Neuronal stem cell (in vitro differentiated cells): ENCODE measurements around the gene TUBGCP5.
A peak's percentile ranks its signal among the peaks of the same experiment; 100 is the strongest.

Source experiments
- DNase-seq: peaks from one replicate; pipeline ENCODE4 v3.0.0-alpha.2; 2013; ENCODE audit warnings: low spot score
- H2AFZ ChIP-seq: one replicate; pipeline ENCODE4 v1.6.1; 2013; ENCODE audit warnings: mild to moderate bottlenecking, low read length, inconsistent platforms
- H2AK5ac ChIP-seq: 2 replicates; pipeline ENCODE4 v1.6.1; 2013; ENCODE audit warnings: low read depth, mild to moderate bottlenecking, inconsistent platforms, low read length, moderate library complexity, mixed read lengths
- H2BK120ac ChIP-seq: 2 replicates; pipeline ENCODE4 v1.6.1; 2013; ENCODE audit warnings: low read depth, mild to moderate bottlenecking, inconsistent platforms, low read length, moderate library complexity, mixed read lengths
- H2BK12ac ChIP-seq: one replicate; pipeline ENCODE4 v1.6.1; 2013; ENCODE audit warnings: low read length, inconsistent platforms
- H2BK15ac ChIP-seq: 2 replicates; pipeline ENCODE4 v1.6.1; 2013; ENCODE audit warnings: mild to moderate bottlenecking, low read length, inconsistent platforms, mixed read lengths
- H2BK5ac ChIP-seq: one replicate; pipeline ENCODE4 v1.6.1; 2013; ENCODE audit warnings: inconsistent platforms, mild to moderate bottlenecking, low read length, moderate library complexity
- H3K14ac ChIP-seq: one replicate; pipeline ENCODE4 v1.6.1; 2013; ENCODE audit warnings: low read length, inconsistent platforms
- H3K18ac ChIP-seq: 2 replicates; pipeline ENCODE4 v1.6.1; 2013; ENCODE audit warnings: low read length, inconsistent platforms
- H3K23ac ChIP-seq: 2 replicates; pipeline ENCODE4 v1.6.1; 2013; ENCODE audit warnings: low read depth, mild to moderate bottlenecking, mixed read lengths, low read length, inconsistent platforms; ENCODE audit not compliant: poor library complexity
- H3K27ac ChIP-seq: replicated peaks from 3 replicates; pipeline ENCODE4 v1.5.1; 2013; ENCODE audit warnings: low read length, inconsistent platforms
- H3K27me3 ChIP-seq, 3 experiments: 2 replicates each; pipeline ENCODE4 v1.6.1; 2013; ENCODE audit warnings: low read length in 3 of 3, mild to moderate bottlenecking in 2 of 3, inconsistent platforms in 1 of 3, low read depth in 1 of 3, mixed read lengths in 1 of 3, moderate library complexity in 1 of 3; ENCODE audit not compliant: control insufficient read depth in 3 of 3, insufficient read depth in 3 of 3
- H3K36me3 ChIP-seq, 2 donors: replicated peaks in 1 of 2; 2 replicates each; pipeline ENCODE4 v1.6.1; 2013; ENCODE audit warnings: low read length in 2 of 2; ENCODE audit not compliant: control insufficient read depth in 2 of 2, insufficient read depth in 2 of 2
- H3K4ac ChIP-seq: 2 replicates; pipeline ENCODE4 v1.6.1; 2013; ENCODE audit warnings: inconsistent platforms, mild to moderate bottlenecking, low read length, moderate library complexity
- H3K4me1 ChIP-seq, 2 donors: 1 replicate in 1 of 2; 2 replicates in 1 of 2; pipeline ENCODE4 v1.6.1; 2013; ENCODE audit warnings: low read length in 2 of 2, low read depth in 1 of 2; ENCODE audit not compliant: control insufficient read depth in 2 of 2, insufficient read depth in 1 of 2
- H3K4me2 ChIP-seq: one replicate; pipeline ENCODE4 v1.6.1; 2013; ENCODE audit warnings: mild to moderate bottlenecking, low read length, inconsistent platforms; ENCODE audit not compliant: insufficient read depth, poor library complexity, severe bottlenecking
- H3K4me3 ChIP-seq, 2 donors: 2 replicates each; pipeline ENCODE4 v1.5.1; 2013; ENCODE audit warnings: low read length in 2 of 2, mild to moderate bottlenecking in 2 of 2, inconsistent platforms in 1 of 2, moderate library complexity in 1 of 2
- H3K79me1 ChIP-seq: one replicate; pipeline ENCODE4 v1.6.1; 2013; ENCODE audit warnings: low read depth, mild to moderate bottlenecking, inconsistent platforms, low read length, moderate library complexity
- H3K9ac ChIP-seq: one replicate; pipeline ENCODE4 v1.6.1; 2013; ENCODE audit warnings: mild to moderate bottlenecking, low read depth, low read length, inconsistent platforms; ENCODE audit not compliant: poor library complexity
- H3K9me3 ChIP-seq, 2 donors: replicated peaks in 1 of 2; 2 replicates each; pipeline versions ENCODE3 to v1.6.1; 2013; ENCODE audit warnings: low read length in 2 of 2, mild to moderate bottlenecking in 2 of 2, inconsistent platforms in 1 of 2, low read depth in 1 of 2, mixed read lengths in 1 of 2, moderate library complexity in 1 of 2; ENCODE audit not compliant: control insufficient read depth in 2 of 2, insufficient read depth in 1 of 2
- H4K8ac ChIP-seq: one replicate; pipeline ENCODE4 v1.6.1; 2013; ENCODE audit warnings: low read depth, mild to moderate bottlenecking, inconsistent platforms, low read length, moderate library complexity
- H4K91ac ChIP-seq: one replicate; pipeline ENCODE4 v1.6.1; 2013; ENCODE audit warnings: low read length, low read depth, mild to moderate bottlenecking, inconsistent platforms; ENCODE audit not compliant: poor library complexity
- WGBS, 2 donors: extraction: QIAGEN DNeasy Blood & Tissue Kit; methylation state at CpG; one replicate each; pipeline ENCODE4 v1.1.7; 2013; ENCODE audit warnings: missing lambda C conversion rate in 2 of 2, mixed read lengths in 1 of 2; ENCODE audit not compliant: insufficient read length in 2 of 2, insufficient replicate concordance in 1 of 2; ENCODE audit errors: extremely low coverage in 2 of 2; 5-methylcytosine and 5-hydroxymethylcytosine counted together

The TUBGCP5 gene

DNA sequence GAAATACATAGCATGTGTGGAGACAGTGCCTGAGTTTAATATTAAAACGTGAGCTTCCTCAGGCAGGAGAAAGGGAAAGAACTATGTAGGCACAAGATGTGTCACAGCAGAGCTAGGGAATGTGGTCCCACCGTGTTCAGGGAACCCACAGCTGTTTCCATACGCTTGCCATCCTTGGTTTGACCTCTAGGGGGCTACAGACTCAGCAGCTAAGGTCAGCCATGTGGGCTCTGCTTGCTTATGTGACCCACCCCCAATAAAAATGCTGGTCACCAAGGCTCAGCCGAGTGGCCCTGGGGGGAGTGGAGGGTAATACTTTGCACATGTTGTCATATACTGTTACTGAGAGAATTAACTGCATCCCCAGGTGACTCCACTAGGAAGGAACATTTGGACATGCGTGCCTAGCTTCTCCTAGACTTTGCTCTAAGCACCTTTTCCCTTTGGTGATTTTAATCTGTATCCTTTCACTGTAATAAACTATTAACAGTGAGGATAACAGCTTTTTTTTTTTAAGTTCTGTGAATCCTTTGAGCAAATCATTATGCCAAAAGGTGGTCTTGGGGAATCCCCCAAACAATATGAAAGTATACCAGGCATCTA is 3.3 kb downstream of the TUBGCP5 start:
- no peak overlapping the region for H2BK12ac ChIP-seq
- H3K79me1 ChIP-seq, result peaks cover 3% of the 10 kb centered on the region
- H3K9ac ChIP-seq, result no peak overlapping the region
- H3K27ac ChIP-seq, result no peak overlapping the region
- no peak overlapping the region for H2BK120ac ChIP-seq
- H3K9me3 ChIP-seq, result peaks cover 0 to 8% of the 10 kb centered on the region in 2 donors
- no peak overlapping the region for H3K14ac ChIP-seq
- H3K36me3 ChIP-seq, result peaks cover 16 to 62% of the 10 kb centered on the region in 2 donors
- DNase-seq, result peak; percentile 62
- no peak overlapping the region for H4K91ac ChIP-seq
- no peak overlapping the region for H4K8ac ChIP-seq
- H2BK15ac ChIP-seq, result no peak overlapping the region
- H2AFZ ChIP-seq, result no peak overlapping the region
- no peak overlapping the region for H2BK5ac ChIP-seq
- peaks cover 0 to 2% of the 10 kb centered on the region in 2 donors for H3K4me1 ChIP-seq
- no peak overlapping the region for H2AK5ac ChIP-seq
- WGBS, 2 donors, result no CpG with 5 or more reads among the region's 5 CpGs
- no peak overlapping the region for H3K4me3 ChIP-seq
- H3K27me3 ChIP-seq, result peaks cover 0 to 1% (median 0%) of the 10 kb centered on the region in 3 experiments
- no peak overlapping the region for H3K23ac ChIP-seq
- no peak overlapping the region for H3K4me2 ChIP-seq
- no peak overlapping the region for H3K18ac ChIP-seq
- no peak overlapping the region for H3K4ac ChIP-seq

DNA sequence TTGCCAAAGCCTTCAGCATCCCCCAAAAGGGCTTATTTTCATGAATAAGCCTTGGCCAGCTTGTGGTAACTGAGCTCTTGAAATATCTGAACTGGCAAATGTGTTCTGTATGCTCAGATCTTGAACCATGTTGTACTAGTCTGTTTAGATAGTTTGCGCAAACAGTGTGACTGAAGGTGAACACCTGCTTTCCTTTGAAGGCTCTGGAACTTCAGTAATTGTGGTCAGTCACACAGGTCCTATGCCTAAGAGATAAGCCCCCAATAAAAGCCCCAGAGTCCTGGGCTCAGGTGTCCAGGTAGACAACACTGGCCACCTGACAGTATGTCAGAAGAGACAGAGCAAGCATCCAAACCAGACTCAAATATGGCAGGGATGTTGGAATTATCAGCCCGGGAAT is 5.4 kb downstream of the TUBGCP5 start:
- Histone ChIP-seq H2AK5ac (no peak overlapping the region), H3K9ac (no peak overlapping the region), H2BK120ac (no peak overlapping the region), H2AFZ (no peak overlapping the region), H3K23ac (no peak overlapping the region), H4K91ac (no peak overlapping the region), H3K18ac (no peak overlapping the region), H2BK15ac (no peak overlapping the region), H3K36me3 (peaks cover 17 to 83% of the 10 kb centered on the region in 2 donors), H3K4ac (no peak overlapping the region), H3K27me3 (peaks cover 0 to 1% (median 0%) of the 10 kb centered on the region in 3 experiments), H3K79me1 (peaks cover 3% of the 10 kb centered on the region), H2BK12ac (no peak overlapping the region), H3K4me1 (no peaks in the 10 kb centered on the region), H4K8ac (no peak overlapping the region), H3K4me3 (no peak overlapping the region), H3K27ac (no peak overlapping the region), H3K9me3 (peaks cover 0 to 8% of the 10 kb centered on the region in 2 donors), H3K14ac (no peak overlapping the region), H2BK5ac (no peak overlapping the region), H3K4me2 (no peak overlapping the region)
- no CpG with 5 or more reads among the region's 2 CpGs for WGBS, 2 donors
- no peak for DNase-seq

DNA sequence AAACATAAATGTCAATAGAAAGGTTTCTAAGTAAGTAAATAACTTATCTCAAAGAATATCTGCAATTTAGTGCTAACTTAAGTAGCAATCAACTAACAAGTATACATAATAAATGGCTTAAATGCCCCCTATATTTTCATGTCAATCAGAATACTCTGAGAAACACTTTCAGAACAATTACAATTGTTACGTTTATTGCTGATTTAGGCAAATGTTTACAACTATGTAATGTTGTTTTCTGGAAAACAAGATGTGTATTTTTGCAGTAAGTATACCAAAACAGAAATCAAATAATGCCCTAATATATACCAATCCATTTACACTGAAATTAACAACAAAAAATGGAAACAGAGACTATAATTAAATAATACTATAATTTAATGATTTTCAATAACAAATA is 13.2 kb downstream of the TUBGCP5 start:
- Histone ChIP-seq H3K23ac (no peak overlapping the region), H3K4me3 (no peak overlapping the region), H2AK5ac (no peak overlapping the region), H2BK5ac (no peak overlapping the region), H2BK120ac (no peak overlapping the region), H2BK12ac (no peak overlapping the region), H3K79me1 (no peaks in the 10 kb centered on the region), H3K4me1 (no peaks in the 10 kb centered on the region), H3K9ac (no peak overlapping the region), H2BK15ac (no peak overlapping the region), H3K27ac (no peak overlapping the region), H4K91ac (no peak overlapping the region), H3K4me2 (no peak overlapping the region), H3K14ac (no peak overlapping the region), H3K4ac (no peak overlapping the region), H3K9me3 (no peaks in the 10 kb centered on the region), H3K36me3 (peaks cover 29 to 99% of the 10 kb centered on the region in 2 donors), H3K18ac (no peak overlapping the region), H2AFZ (no peak overlapping the region), H4K8ac (no peak overlapping the region), H3K27me3 (no peaks in the 10 kb centered on the region)
- WGBS, 2 donors, result no CpG with 5 or more reads among the region's 1 CpG
- no peak for DNase-seq

DNA sequence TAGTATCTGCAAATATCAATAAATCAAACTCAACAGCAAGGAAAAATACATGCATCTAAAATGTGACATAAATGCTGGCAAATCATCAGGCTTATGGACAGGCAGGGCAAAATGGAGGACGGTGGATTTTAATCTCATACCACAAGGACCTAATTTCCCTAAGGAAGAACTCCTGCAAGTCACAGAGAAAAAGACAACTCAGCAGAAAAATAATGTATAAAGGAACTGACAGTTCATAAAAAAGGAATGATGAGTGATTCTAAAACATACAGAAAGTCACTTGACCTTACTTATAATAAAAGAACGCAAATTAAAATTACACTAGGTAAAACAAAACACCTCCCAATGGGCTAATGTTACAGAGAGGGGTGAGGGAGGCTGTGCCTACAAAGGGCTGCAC is 17.2 kb downstream of the TUBGCP5 start:
- no CpG with 5 or more reads among the region's 2 CpGs for WGBS, 2 donors
- Histone ChIP-seq H3K36me3 (peaks cover 33 to 96% of the 10 kb centered on the region in 2 donors), H2BK5ac (no peak overlapping the region)

More for the DNA sequence above, 17.2 kb downstream of the TUBGCP5 start:
- H2AFZ ChIP-seq, result no peak overlapping the region
- no peak overlapping the region for H4K91ac ChIP-seq
- no peak overlapping the region for H3K4me3 ChIP-seq
- no peak overlapping the region for H2BK120ac ChIP-seq
- H3K18ac ChIP-seq, result no peak overlapping the region
- no peak overlapping the region for H2BK12ac ChIP-seq
- H3K4me2 ChIP-seq, result no peak overlapping the region
- no peak overlapping the region for H2AK5ac ChIP-seq
- H3K14ac ChIP-seq, result no peak overlapping the region
- H3K23ac ChIP-seq, result no peak overlapping the region
- H3K4ac ChIP-seq, result no peak overlapping the region
- H3K27me3 ChIP-seq, result no peaks in the 10 kb centered on the region
- H3K9ac ChIP-seq, result no peak overlapping the region
- peaks cover 0 to 2% of the 10 kb centered on the region in 2 donors for H3K9me3 ChIP-seq
- no peaks in the 10 kb centered on the region for H3K4me1 ChIP-seq
- no peaks in the 10 kb centered on the region for H3K79me1 ChIP-seq
- no peak for DNase-seq
- no peak overlapping the region for H4K8ac ChIP-seq
- H3K27ac ChIP-seq, result no peak overlapping the region
- H2BK15ac ChIP-seq, result no peak overlapping the region
